HEK293 (cell line): ENCODE data around the gene ADAMTSL4.
A peak's percentile ranks its signal among the peaks of the same experiment; 100 is the strongest.

Experiments
- CTCF ChIA-PET: fragments of 350-600 bp; formaldehyde crosslinking; extraction: SDS; loops from one replicate; lab custom pipeline; 2021; ENCODE audit warnings: antibody characterized with exemption; lab: Yijun Ruan, JAX
- POLR2A ChIA-PET: fragments of 300-600 bp; formaldehyde crosslinking; extraction: SDS; loops from one replicate; lab custom pipeline; 2020; ENCODE audit warnings: antibody characterized with exemption, inconsistent platforms; lab: Yijun Ruan, JAX
- H3K27ac ChIP-seq: fragments of 200-500 bp; sonication (Bioruptor generic); 2 replicates; pipeline ENCODE4 v1.5.1; 2014; ENCODE audit warnings: low read depth, low read length, control low read depth, inconsistent platforms; ENCODE audit errors: extremely low read depth
- H3K36me3 ChIP-seq, 2 experiments: fragments of 200-500 bp in 1 of 2; sonication (Bioruptor generic) in 1 of 2; 1 replicate in 1 of 2; 2 replicates in 1 of 2; pipeline ENCODE4 v1.5.1; 2014 to 2017; ENCODE audit warnings: inconsistent platforms in 2 of 2, low read length in 2 of 2; ENCODE audit not compliant: control insufficient read depth in 2 of 2, insufficient read depth in 1 of 2
- H3K4me1 ChIP-seq: fragments of 200-500 bp; sonication (Bioruptor generic); 2 replicates; pipeline ENCODE4 v1.5.1; 2014; ENCODE audit warnings: mild to moderate bottlenecking, low read length, inconsistent platforms; ENCODE audit not compliant: control insufficient read depth, insufficient read depth
- H3K4me3 ChIP-seq: 2 replicates; pipeline ENCODE4 v1.5.1; 2011; ENCODE audit warnings: low read depth, mild to moderate bottlenecking, control low read depth, low read length, moderate library complexity
- H3K9me3 ChIP-seq: fragments of 200-500 bp; sonication (Bioruptor generic); 2 replicates; pipeline ENCODE4 v1.5.1; 2014; ENCODE audit warnings: low read depth, low read length, inconsistent platforms; ENCODE audit not compliant: control insufficient read depth, insufficient read depth
- BCL11A ChIP-seq: fragments of 450-650 bp; formaldehyde crosslinking; IDR thresholded peaks from 2 replicates; pipeline ENCODE4 v1.5.1; 2016; ENCODE audit warnings: low read depth, missing biosample characterization, missing genetic modification characterization
- EGR2 ChIP-seq: fragments of 450-650 bp; formaldehyde crosslinking; IDR thresholded peaks from 2 replicates; pipeline ENCODE4 v1.5.1; 2016; ENCODE audit warnings: low read depth, missing biosample characterization, missing genetic modification characterization
- OVOL3 ChIP-seq: fragments of 450-650 bp; formaldehyde crosslinking; IDR thresholded peaks from 2 replicates; pipeline ENCODE4 v1.5.1; 2016; ENCODE audit warnings: missing biosample characterization, missing genetic modification characterization
- PRDM1 ChIP-seq: fragments of 450-650 bp; formaldehyde crosslinking; IDR thresholded peaks from 2 replicates; pipeline ENCODE4; 2016; ENCODE audit warnings: missing biosample characterization, missing genetic modification characterization
- SCRT1 ChIP-seq: fragments of 450-650 bp; formaldehyde crosslinking; IDR thresholded peaks from 2 replicates; pipeline ENCODE4 v1.5.1; 2016; ENCODE audit warnings: missing biosample characterization, missing genetic modification characterization, borderline replicate concordance
- YY2 ChIP-seq: fragments of 450-650 bp; formaldehyde crosslinking; IDR thresholded peaks from 2 replicates; pipeline ENCODE4 v1.5.1; 2016; ENCODE audit warnings: missing biosample characterization, missing genetic modification characterization
- ZBTB48 ChIP-seq: fragments of 450-650 bp; formaldehyde crosslinking; IDR thresholded peaks from 2 replicates; pipeline ENCODE4 v1.5.1; 2016; ENCODE audit warnings: missing biosample characterization, missing genetic modification characterization
- ZFP37 ChIP-seq: fragments of 450-650 bp; formaldehyde crosslinking; IDR thresholded peaks from 2 replicates; pipeline ENCODE4 v1.5.1; 2016; ENCODE audit warnings: missing biosample characterization, missing genetic modification characterization
- ZFP41 ChIP-seq: fragments of 450-650 bp; formaldehyde crosslinking; IDR thresholded peaks from 2 replicates; pipeline ENCODE4 v1.5.1; 2016; ENCODE audit warnings: missing biosample characterization, missing genetic modification characterization, borderline replicate concordance
- ZFP69B ChIP-seq: fragments of 450-650 bp; formaldehyde crosslinking; IDR thresholded peaks from 2 replicates; pipeline ENCODE4 v1.5.1; 2016; ENCODE audit warnings: missing biosample characterization, missing genetic modification characterization
- ZNF148 ChIP-seq: fragments of 450-650 bp; formaldehyde crosslinking; IDR thresholded peaks from 2 replicates; pipeline ENCODE4 v1.5.0; 2017; ENCODE audit warnings: missing biosample characterization, missing genetic modification characterization, borderline replicate concordance
- ZNF174 ChIP-seq: fragments of 450-650 bp; formaldehyde crosslinking; IDR thresholded peaks from 2 replicates; pipeline ENCODE4 v1.5.0; 2017; ENCODE audit warnings: missing biosample characterization, mild to moderate bottlenecking, missing genetic modification characterization
- ZNF391 ChIP-seq: fragments of 450-650 bp; formaldehyde crosslinking; IDR thresholded peaks from 2 replicates; pipeline ENCODE4 v1.5.1; 2016; ENCODE audit warnings: low read depth, missing biosample characterization, missing genetic modification characterization, borderline replicate concordance
- ZNF398 ChIP-seq: fragments of 450-650 bp; formaldehyde crosslinking; IDR thresholded peaks from 2 replicates; pipeline ENCODE4 v1.5.1; 2017; ENCODE audit warnings: missing biosample characterization, missing genetic modification characterization
- ZNF621 ChIP-seq: fragments of 450-650 bp; formaldehyde crosslinking; IDR thresholded peaks from 2 replicates; pipeline ENCODE4 v1.5.1; 2017; ENCODE audit warnings: missing biosample characterization, missing genetic modification characterization
- ZNF629 ChIP-seq: fragments of 450-650 bp; formaldehyde crosslinking; IDR thresholded peaks from 2 replicates; pipeline ENCODE4 v1.5.1; 2017; ENCODE audit warnings: missing biosample characterization, missing genetic modification characterization
- ZNF660 ChIP-seq: fragments of 450-650 bp; IDR thresholded peaks from 2 replicates; pipeline ENCODE4 v1.5.1; 2018; ENCODE audit warnings: missing biosample characterization, mild to moderate bottlenecking, missing genetic modification characterization
- ZNF664 ChIP-seq: fragments of 450-650 bp; formaldehyde crosslinking; IDR thresholded peaks from 2 replicates; pipeline ENCODE4 v1.5.1; 2016; ENCODE audit warnings: missing biosample characterization, missing genetic modification characterization
- TF ChIP-seq, protein P1 (sequence below): fragments of 450-650 bp; formaldehyde crosslinking; IDR thresholded peaks from 2 replicates; pipeline ENCODE4 v1.5.1; 2016; ENCODE audit warnings: missing biosample characterization, missing genetic modification characterization
- TF ChIP-seq, protein P2 (sequence below): fragments of 450-650 bp; formaldehyde crosslinking; IDR thresholded peaks from 2 replicates; pipeline ENCODE4 v1.5.1; 2016; ENCODE audit warnings: missing biosample characterization, missing genetic modification characterization

Gene ADAMTSL4

GRCh38 chr1:150567717-150568593, 18.7 kb downstream of the ADAMTSL4 start (continued):
- peak; percentile 20; the same call in 1 of the 2 replicates for TF ChIP-seq ZNF398 (tag by site-specific recombination)
- TF ChIP-seq ZNF148 (tag by site-specific recombination) = no peak
- TF ChIP-seq EGR2 = no peak
- peak; percentile 26; the same call in 1 of the 2 replicates for TF ChIP-seq PRDM1 (tag by site-specific recombination)
- peak; percentile 50; the same call in 1 of the 2 replicates for TF ChIP-seq ZBTB48
- TF ChIP-seq ZNF174 (tag by site-specific recombination) = no peak
- peak; percentile 78 for TF ChIP-seq ZNF660
- no peak for TF ChIP-seq OVOL3 (tag by site-specific recombination)
- no peak for TF ChIP-seq ZNF664 (tag by site-specific recombination)
- peak; percentile 69 for TF ChIP-seq ZNF629 (tag by site-specific recombination)
- TF ChIP-seq ZFP37 = no peak
- no peak for TF ChIP-seq ZNF391
- 0 out of 2 replicates have a peak, but pooled peaks have one; percentile 20 for TF ChIP-seq BCL11A (tag by site-specific recombination)
- no peak for TF ChIP-seq YY2 (tag by site-specific recombination)
- no peak for TF ChIP-seq SCRT1 (tag by site-specific recombination)
- no peak for TF ChIP-seq ZFP41 (tag by site-specific recombination)

DNA sequence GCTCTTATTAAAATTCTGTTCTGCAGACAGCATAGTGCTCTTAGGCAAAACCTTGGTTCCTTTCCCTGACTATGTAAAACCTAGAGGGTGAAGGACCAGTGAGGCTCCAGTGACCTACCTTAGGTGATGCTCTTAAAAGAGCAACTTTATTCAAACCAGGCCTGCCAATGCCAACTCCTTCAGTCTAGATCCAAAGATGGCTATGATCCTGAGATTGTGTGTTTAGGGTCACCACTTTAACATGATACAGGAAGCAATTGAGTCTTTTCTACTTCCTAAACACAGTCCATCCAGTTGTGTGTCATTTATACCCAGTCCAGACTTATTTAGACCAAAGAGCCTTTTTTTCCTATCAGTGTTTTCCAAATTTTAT, 19.4 kb downstream of the ADAMTSL4 start:
- H3K9me3 ChIP-seq = no peaks in the 10 kb centered on the region
- peaks cover 23% of the 10 kb centered on the region for H3K4me1 ChIP-seq
- peaks cover 0 to 13% of the 10 kb centered on the region in 2 experiments for H3K36me3 ChIP-seq
- H3K27ac ChIP-seq = peak overlapping the region; percentile 38; the same call in 1 of the 2 replicates
- CTCF ChIA-PET = interaction anchor here (1.1 to 14.0 kb wide), 3 partner anchors 8 to 53 kb away, joined by 5 to 135 read pairs (median 11); partner anchors contain the start of gene FALEC
- TF ChIP-seq, protein P1, sequence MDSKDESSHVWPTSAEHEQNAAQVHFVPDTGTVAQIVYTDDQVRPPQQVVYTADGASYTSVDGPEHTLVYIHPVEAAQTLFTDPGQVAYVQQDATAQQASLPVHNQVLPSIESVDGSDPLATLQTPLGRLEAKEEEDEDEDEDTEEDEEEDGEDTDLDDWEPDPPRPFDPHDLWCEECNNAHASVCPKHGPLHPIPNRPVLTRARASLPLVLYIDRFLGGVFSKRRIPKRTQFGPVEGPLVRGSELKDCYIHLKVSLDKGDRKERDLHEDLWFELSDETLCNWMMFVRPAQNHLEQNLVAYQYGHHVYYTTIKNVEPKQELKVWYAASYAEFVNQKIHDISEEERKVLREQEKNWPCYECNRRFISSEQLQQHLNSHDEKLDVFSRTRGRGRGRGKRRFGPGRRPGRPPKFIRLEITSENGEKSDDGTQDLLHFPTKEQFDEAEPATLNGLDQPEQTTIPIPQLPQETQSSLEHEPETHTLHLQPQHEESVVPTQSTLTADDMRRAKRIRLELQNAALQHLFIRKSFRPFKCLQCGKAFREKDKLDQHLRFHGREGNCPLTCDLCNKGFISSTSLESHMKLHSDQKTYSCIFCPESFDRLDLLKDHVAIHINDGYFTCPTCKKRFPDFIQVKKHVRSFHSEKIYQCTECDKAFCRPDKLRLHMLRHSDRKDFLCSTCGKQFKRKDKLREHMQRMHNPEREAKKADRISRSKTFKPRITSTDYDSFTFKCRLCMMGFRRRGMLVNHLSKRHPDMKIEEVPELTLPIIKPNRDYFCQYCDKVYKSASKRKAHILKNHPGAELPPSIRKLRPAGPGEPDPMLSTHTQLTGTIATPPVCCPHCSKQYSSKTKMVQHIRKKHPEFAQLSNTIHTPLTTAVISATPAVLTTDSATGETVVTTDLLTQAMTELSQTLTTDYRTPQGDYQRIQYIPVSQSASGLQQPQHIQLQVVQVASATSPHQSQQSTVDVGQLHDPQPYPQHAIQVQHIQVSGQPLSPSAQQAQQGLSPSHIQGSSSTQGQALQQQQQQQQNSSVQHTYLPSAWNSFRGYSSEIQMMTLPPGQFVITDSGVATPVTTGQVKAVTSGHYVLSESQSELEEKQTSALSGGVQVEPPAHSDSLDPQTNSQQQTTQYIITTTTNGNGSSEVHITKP (tag by site-specific recombination) = peak; percentile 85
- no peak for TF ChIP-seq ZNF621 (tag by site-specific recombination)
- TF ChIP-seq, protein P2, sequence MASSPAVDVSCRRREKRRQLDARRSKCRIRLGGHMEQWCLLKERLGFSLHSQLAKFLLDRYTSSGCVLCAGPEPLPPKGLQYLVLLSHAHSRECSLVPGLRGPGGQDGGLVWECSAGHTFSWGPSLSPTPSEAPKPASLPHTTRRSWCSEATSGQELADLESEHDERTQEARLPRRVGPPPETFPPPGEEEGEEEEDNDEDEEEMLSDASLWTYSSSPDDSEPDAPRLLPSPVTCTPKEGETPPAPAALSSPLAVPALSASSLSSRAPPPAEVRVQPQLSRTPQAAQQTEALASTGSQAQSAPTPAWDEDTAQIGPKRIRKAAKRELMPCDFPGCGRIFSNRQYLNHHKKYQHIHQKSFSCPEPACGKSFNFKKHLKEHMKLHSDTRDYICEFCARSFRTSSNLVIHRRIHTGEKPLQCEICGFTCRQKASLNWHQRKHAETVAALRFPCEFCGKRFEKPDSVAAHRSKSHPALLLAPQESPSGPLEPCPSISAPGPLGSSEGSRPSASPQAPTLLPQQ (tag by site-specific recombination) = peak; percentile 71; the same call in 1 of the 2 replicates
- peak; percentile 25; the same call in 1 of the 2 replicates for TF ChIP-seq ZFP69B (tag by site-specific recombination)
- POLR2A ChIA-PET = interaction anchor here (0.5 to 13.5 kb wide), 11 partner anchors 6 to 61 kb away, joined by 3 to 272 read pairs (median 5); partner anchors contain the start of genes ADAMTSL4, ENSA, FALEC and MCL1
- no peak overlapping the region for H3K4me3 ChIP-seq
